Measurements from ENCODE around the gene TMEM214. TPM values are rescaled to one million over a fixed set of nuclear protein-coding genes. Genes with fewer than 3 reads are reported as not detected.

The TMEM214 gene
- total and polyA plus RNA-seq, 7 donors: 29.4 to 50.4 (median 35.8) TPM

DNA sequence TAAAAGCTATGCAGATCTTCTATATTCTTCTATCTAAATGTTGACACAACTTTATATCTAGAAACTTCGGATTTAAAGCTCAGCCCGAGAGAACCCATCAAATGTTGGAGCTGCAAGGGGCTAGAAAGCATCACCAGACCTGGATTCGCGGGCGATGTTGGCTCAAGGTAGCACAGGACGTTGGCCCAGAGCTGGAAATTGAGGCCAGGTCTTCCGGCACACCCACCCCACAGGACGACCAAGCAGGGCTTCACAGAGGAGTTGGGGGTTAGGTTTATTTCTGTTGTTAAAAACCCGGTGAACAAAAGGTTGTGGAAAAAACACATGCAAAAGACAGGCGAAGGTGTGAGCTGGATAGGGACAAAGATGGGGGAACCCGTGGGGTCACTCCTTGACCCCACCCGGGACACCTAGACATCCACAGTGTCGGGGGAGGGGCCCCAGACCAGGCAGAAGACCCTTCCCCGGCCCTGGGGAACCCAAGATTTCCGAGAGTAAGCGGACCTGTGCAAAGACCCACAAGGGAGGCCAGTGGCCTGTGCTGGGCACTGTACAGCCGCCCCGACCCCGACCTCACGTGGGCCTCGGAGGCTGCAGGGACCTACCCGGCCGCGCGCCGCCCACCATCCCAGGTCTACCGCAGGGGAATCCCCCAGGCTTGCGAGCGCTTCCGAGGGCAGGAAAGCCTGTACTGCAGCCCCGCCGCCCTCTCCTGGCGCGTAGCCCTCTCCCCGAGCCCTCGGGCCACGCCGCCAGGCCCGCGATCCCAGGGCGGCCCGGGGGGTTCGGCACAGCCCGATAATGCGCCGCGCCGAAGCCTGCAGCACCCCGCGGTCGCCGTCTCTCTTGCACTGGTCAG, 16.9 kb downstream of the TMEM214 start:
- TF ChIP-seq, protein P1, sequence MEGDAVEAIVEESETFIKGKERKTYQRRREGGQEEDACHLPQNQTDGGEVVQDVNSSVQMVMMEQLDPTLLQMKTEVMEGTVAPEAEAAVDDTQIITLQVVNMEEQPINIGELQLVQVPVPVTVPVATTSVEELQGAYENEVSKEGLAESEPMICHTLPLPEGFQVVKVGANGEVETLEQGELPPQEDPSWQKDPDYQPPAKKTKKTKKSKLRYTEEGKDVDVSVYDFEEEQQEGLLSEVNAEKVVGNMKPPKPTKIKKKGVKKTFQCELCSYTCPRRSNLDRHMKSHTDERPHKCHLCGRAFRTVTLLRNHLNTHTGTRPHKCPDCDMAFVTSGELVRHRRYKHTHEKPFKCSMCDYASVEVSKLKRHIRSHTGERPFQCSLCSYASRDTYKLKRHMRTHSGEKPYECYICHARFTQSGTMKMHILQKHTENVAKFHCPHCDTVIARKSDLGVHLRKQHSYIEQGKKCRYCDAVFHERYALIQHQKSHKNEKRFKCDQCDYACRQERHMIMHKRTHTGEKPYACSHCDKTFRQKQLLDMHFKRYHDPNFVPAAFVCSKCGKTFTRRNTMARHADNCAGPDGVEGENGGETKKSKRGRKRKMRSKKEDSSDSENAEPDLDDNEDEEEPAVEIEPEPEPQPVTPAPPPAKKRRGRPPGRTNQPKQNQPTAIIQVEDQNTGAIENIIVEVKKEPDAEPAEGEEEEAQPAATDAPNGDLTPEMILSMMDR (IDR thresholded peaks at IDR 0.05): no peak
- Histone ChIP-seq H3K27me3 (ENCODE audit: insufficient read depth in 3 of 3, low read length in 2 of 3) (no peaks in the 10 kb centered on the region), H3K4me3 (peak overlapping the region; percentile 92), H3K9me3 (no peaks in the 10 kb centered on the region), H3K36me3 (ENCODE audit: insufficient read depth in 1 of 2, low read depth in 1 of 2) (peaks cover 0 to 16% of the 10 kb centered on the region in 2 donors), H3K4me1 (peaks cover 15% of the 10 kb centered on the region), H3K27ac (peak overlapping the region; percentile 77)
- DNase-seq (no peak), ATAC-seq (peak; percentile 19 to 33 (median 27))
- intact Hi-C loops (cut with DNase I): loop anchor here in 1 of 2 donors (1.0 kb wide), 2 partner anchors 33 to 39 kb away; no protein-coding TSS in a partner anchor
- WGBS, 3 donors: 6 to 11% (median 9%) methylated on average over 35 to 52 of the region's 52 CpGs

DNA sequence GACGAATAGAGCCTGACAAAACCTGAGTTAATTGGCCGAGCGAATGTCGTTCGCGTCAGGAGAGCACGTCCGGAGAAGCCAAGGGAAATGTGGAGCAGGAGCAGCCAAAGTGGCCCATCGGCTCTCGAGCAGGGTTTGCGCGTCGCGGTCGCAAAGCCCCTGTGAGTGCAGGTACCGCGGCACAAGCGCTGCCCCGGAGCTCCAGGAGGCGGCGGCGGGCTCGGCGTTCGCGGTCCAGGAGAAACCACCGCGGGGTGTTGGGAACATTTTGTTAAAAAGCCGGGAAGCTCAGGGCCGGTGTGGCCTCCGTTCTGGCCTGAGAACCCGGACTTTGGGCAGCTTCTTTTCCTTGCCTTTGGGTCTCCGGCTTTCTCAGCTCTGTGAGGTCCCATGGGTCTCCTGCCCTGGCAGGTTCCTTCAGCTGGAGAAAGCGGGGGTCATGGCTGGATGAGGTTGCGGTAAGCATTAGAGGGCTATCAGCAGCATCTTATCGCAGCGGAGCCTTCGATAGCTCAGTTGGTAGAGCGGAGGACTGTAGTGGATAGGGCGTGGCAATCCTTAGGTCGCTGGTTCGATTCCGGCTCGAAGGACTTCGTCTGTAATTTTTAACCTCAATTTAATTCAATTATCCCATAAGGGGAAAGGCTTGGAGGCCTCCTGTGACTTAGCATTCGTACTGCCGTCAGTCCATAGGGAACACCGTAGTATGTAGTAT, 17.7 kb downstream of the TMEM214 start:
- intact Hi-C loops (cut with DNase I): loop anchor here in 1 of 2 donors (1.0 kb wide), 1 partner anchor 32 kb away; no protein-coding TSS in a partner anchor
- peak; percentile 84 to 93 for DNase-seq
- H3K36me3 ChIP-seq (ENCODE audit: insufficient read depth in 1 of 2, low read depth in 1 of 2): peaks cover 0 to 24% of the 10 kb centered on the region in 2 donors

DNA sequence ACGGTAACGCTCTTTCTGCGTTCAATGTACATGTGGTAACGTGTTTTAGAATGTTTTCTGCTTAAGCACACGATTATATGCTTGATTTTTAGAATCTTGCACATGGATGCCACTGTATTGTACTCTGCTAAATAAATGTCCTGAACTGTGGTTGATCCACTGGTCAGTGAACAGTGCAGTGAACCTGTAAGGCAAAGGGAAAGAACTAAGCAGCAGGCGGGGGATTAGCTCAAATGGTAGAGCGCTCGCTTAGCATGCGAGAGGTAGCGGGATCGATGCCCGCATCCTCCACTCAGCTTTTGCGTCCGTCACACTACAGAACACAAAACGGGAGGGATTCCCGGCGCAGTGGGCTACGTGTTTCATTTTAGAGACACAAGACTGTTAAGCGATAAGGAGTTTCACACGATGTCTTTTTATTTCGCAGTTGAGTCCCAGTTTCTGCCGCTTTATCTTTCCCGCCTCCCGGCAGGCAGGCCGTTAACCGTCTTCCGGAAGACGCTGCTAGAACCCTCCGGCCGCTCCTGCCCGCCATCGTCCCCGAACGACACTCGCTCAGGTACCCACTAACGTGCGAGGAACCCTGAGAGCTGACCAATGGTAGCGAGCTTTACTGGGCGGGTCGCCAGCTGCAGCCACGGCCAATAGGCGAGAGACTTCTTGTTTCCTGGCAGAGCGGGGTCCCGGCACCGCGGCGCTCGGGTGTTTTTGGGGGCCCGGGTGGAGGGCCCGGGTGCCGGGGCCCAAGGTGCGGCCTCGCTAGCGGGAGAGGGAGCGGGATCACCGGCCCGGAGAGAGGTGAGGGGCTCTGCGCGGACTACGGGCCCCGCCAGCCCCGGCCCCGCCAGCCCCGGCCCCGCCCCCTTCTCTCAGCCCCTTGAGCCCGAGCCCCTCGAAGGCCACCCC, 18.5 kb downstream of the TMEM214 start, which contains the start of gene AGBL5:
TSS of gene AGBL5 (plus strand) at position 673 of the 906 bp plus-strand sequence. CDS start 1,291 bp downstream, outside the sequence.
- DNase-seq (peak; percentile 92 to 97), ATAC-seq (peak; percentile 77 to 83 (median 80))
- TF ChIP-seq, protein P1 (IDR thresholded peaks at IDR 0.05): no peak
- WGBS, 3 donors: 0 to 1% (median 0%) methylated on average over 49 to 67 of the region's 67 CpGs
- H3K9me3 ChIP-seq: no peaks in the 10 kb centered on the region
- H3K4me1 ChIP-seq: peaks cover 15% of the 10 kb centered on the region
- H3K27me3 ChIP-seq (ENCODE audit: insufficient read depth in 3 of 3, low read length in 2 of 3): no peaks in the 10 kb centered on the region
- intact Hi-C loops (cut with DNase I): loop anchor here in 1 of 2 donors (1.0 kb wide), 1 partner anchor 31 kb away; no protein-coding TSS in a partner anchor
- peak within 1 kb of the TSS; percentile 77 for H3K27ac ChIP-seq
- peak within 1 kb of the TSS; percentile 92 for H3K4me3 ChIP-seq
- H3K36me3 ChIP-seq (ENCODE audit: insufficient read depth in 1 of 2, low read depth in 1 of 2): peaks cover 0 to 32% of the 10 kb centered on the region in 2 donors

More for the DNA sequence above, 17.7 kb downstream of the TMEM214 start:
- TF ChIP-seq, protein P1 (IDR thresholded peaks at IDR 0.05): peak; percentile 48
- Histone ChIP-seq H3K4me3 (peak overlapping the region; percentile 92), H3K4me1 (peaks cover 15% of the 10 kb centered on the region), H3K27me3 (ENCODE audit: insufficient read depth in 3 of 3, low read length in 2 of 3) (no peaks in the 10 kb centered on the region), H3K27ac (peak overlapping the region; percentile 77), H3K9me3 (no peaks in the 10 kb centered on the region)
- WGBS, 3 donors: 0% methylated on average over 44 to 48 of the region's 48 CpGs
- ATAC-seq: peak; percentile 84 to 88 (median 86)
